Duodenal mucosa (tissue), 2 donors: Measurements from ENCODE around the gene GCH1.

Experiments used
- H3K27ac ChIP-seq: one replicate; pipeline ENCODE4 v1.7.0; 2013; ENCODE audit warnings: low read depth, low read length
- H3K27me3 ChIP-seq, 2 donors: one replicate each; pipeline ENCODE4 v1.7.0; 2013; ENCODE audit warnings: low read length in 2 of 2, control low read depth in 1 of 2; ENCODE audit not compliant: insufficient read depth in 2 of 2, control insufficient read depth in 1 of 2
- H3K36me3 ChIP-seq, 2 donors: one replicate each; pipeline ENCODE4 v1.7.0; 2013; ENCODE audit warnings: low read length in 2 of 2, control low read depth in 1 of 2; ENCODE audit not compliant: insufficient read depth in 2 of 2, control insufficient read depth in 1 of 2
- H3K4me1 ChIP-seq, 2 donors: one replicate each; pipeline ENCODE4 v1.7.0; 2013; ENCODE audit warnings: low read length in 2 of 2, control low read depth in 1 of 2; ENCODE audit not compliant: insufficient read depth in 2 of 2, control insufficient read depth in 1 of 2
- H3K4me3 ChIP-seq, 2 donors: one replicate each; pipeline ENCODE4 v1.7.0; 2013; ENCODE audit warnings: low read length in 2 of 2, low read depth in 1 of 2
- H3K9ac ChIP-seq, 2 donors: one replicate each; pipeline ENCODE4 v1.7.0; 2013; ENCODE audit warnings: low read length in 2 of 2, low read depth in 1 of 2
- H3K9me3 ChIP-seq, 2 donors: one replicate each; pipeline ENCODE4 v1.7.0; 2013; ENCODE audit warnings: low read length in 2 of 2, control low read depth in 1 of 2; ENCODE audit not compliant: control insufficient read depth in 1 of 2

GCH1 gene

GRCh38 chr14:54902521-54903420, at the start of gene GCH1:
GCH1 (minus strand) TSS chr14:54902826; CDS start chr14:54902663, 163 bp downstream.
- H3K27ac ChIP-seq = peak within 1 kb of the TSS; percentile 94
- H3K27me3 ChIP-seq = no peaks in the 10 kb centered on the region
- H3K9me3 ChIP-seq = no peaks in the 10 kb centered on the region

DNA sequence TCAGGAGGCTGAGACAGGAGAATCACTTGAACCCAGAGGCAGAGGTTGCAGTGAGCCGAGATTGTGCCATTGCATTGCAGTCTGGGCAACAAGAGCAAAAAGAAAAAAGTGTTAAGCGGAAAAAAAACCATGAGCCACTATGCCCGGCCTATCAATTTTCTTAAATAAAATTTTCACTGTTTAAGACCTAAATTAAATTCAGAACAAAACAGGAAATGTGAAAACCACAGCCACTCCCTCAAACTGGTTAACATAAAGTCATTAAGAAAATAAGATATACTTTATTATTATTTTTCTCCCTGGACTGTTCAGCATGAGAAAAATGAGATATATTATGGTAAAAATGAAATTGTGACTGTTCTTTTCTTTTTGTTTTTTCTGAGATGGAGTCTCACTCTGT, 44.6 kb upstream of the GCH1 start:
- Histone ChIP-seq H3K36me3 (no peaks in the 10 kb centered on the region), H3K9ac (no peak overlapping the region), H3K4me1 (no peaks in the 10 kb centered on the region), H3K27ac (no peak overlapping the region), H3K27me3 (no peaks in the 10 kb centered on the region), H3K4me3 (no peak overlapping the region), H3K9me3 (no peaks in the 10 kb centered on the region)

More at GRCh38 chr14:54902521-54903420, at the start of gene GCH1:
- peak within 1 kb of the TSS; percentile 87 to 96 for H3K4me3 ChIP-seq
- H3K36me3 ChIP-seq = no peaks in the 10 kb centered on the region
- H3K9ac ChIP-seq = peak within 1 kb of the TSS; percentile 91
- H3K4me1 ChIP-seq = peaks cover 6 to 16% of the 10 kb centered on the region in 2 donors

DNA sequence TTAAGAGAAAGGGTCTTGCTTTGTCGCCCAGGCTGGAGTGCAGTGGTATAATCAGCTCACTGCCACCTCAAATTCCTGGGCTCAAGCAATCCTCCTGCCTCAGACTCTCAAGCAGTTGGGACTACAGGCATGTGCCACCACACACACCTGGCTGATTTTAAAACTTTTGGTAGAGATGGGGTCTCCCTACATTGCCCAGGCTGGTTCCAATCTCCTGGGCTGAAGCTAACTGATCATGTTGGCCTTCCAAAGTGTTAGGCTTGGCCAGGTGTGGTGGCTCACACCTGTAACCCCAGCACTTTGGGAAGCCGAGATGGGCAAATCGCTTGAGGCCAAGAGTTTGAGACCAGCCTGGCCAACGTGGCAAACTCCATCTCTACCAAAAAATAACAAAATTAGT, 43.9 kb upstream of the GCH1 start:
- Histone ChIP-seq H3K4me3 (no peak overlapping the region), H3K27me3 (no peaks in the 10 kb centered on the region), H3K9me3 (no peaks in the 10 kb centered on the region), H3K27ac (no peak overlapping the region), H3K9ac (no peak overlapping the region), H3K36me3 (no peaks in the 10 kb centered on the region), H3K4me1 (no peaks in the 10 kb centered on the region)

- H3K27me3 ChIP-seq = no peaks in the 10 kb centered on the region
- no peaks in the 10 kb centered on the region for H3K36me3 ChIP-seq
- no peaks in the 10 kb centered on the region for H3K4me1 ChIP-seq
- H3K27ac ChIP-seq = no peak overlapping the region
- H3K4me3 ChIP-seq = no peak overlapping the region
- no peaks in the 10 kb centered on the region for H3K9me3 ChIP-seq
- no peak overlapping the region for H3K9ac ChIP-seq
Measured at GRCh38 chr14:54944737-54945391, 42.2 kb upstream of the GCH1 start.

DNA sequence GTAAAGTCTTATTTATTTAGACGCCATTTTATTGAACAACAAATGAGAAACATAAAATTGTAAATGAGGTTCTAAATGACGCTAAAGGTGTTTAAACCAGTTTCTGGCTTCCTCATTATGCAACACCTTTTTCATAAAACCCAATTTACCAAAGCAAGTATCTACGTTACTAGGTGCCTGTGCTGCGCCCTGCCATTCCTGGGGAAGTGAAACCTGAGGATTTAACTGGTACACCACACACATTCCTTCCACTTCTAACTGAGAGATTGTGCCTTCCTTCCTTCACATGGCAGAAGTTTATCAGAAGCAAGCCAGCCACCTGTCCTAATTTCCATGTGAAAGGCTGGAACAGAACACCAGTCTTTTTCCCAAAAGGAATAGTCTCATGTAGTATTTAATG, 40.3 kb upstream of the GCH1 start:
- no peaks in the 10 kb centered on the region for H3K27me3 ChIP-seq
- no peak overlapping the region for H3K27ac ChIP-seq
- H3K4me3 ChIP-seq = no peak overlapping the region

DNA sequence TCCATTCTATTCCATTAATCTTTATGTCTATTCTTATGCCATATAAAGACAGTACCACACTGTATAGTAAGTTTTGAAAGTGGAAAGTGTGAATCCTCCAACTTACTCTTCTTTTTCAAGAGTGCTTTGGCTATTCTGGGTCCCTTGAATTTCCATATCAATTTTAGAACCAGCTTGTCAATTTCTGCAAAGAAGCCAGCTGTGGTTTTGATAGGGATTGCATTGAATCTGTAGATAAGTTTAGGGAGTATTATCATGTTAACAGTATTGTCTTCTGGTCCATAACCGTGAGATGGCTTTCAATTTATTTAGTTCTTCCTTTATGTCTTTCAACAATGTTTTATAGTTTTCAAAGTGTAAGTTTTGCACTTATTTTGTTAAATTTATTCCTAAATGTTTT, 34.2 kb upstream of the GCH1 start:
- H3K4me3 ChIP-seq = no peak overlapping the region
- no peaks in the 10 kb centered on the region for H3K4me1 ChIP-seq
- H3K27me3 ChIP-seq = no peaks in the 10 kb centered on the region
- H3K9ac ChIP-seq = no peak overlapping the region
- H3K9me3 ChIP-seq = no peaks in the 10 kb centered on the region
- no peaks in the 10 kb centered on the region for H3K36me3 ChIP-seq
- H3K27ac ChIP-seq = no peak overlapping the region

More for the DNA sequence above, 40.3 kb upstream of the GCH1 start:
- no peak overlapping the region for H3K9ac ChIP-seq
- H3K4me1 ChIP-seq = no peaks in the 10 kb centered on the region
- no peaks in the 10 kb centered on the region for H3K9me3 ChIP-seq
- H3K36me3 ChIP-seq = no peaks in the 10 kb centered on the region

- no peak overlapping the region for H3K9ac ChIP-seq
- H3K36me3 ChIP-seq = no peaks in the 10 kb centered on the region
- no peak overlapping the region for H3K4me3 ChIP-seq
- no peaks in the 10 kb centered on the region for H3K4me1 ChIP-seq
- no peak overlapping the region for H3K27ac ChIP-seq
- no peaks in the 10 kb centered on the region for H3K27me3 ChIP-seq
- H3K9me3 ChIP-seq = no peaks in the 10 kb centered on the region
Measured at GRCh38 chr14:54935958-54936357, 33.3 kb upstream of the GCH1 start.

- Histone ChIP-seq H3K4me3 (no peak overlapping the region), H3K27ac (no peak overlapping the region), H3K9me3 (no peaks in the 10 kb centered on the region), H3K4me1 (no peaks in the 10 kb centered on the region), H3K36me3 (no peaks in the 10 kb centered on the region), H3K27me3 (no peaks in the 10 kb centered on the region), H3K9ac (no peak overlapping the region)
Measured at GRCh38 chr14:54935100-54935499, 32.5 kb upstream of the GCH1 start.

GRCh38 chr14:54933006-54933405, 30.4 kb upstream of the GCH1 start:
- Histone ChIP-seq H3K27ac (no peak overlapping the region), H3K4me1 (no peaks in the 10 kb centered on the region), H3K36me3 (no peaks in the 10 kb centered on the region), H3K27me3 (no peaks in the 10 kb centered on the region), H3K9me3 (no peaks in the 10 kb centered on the region), H3K4me3 (no peak overlapping the region), H3K9ac (no peak overlapping the region)

- H3K36me3 ChIP-seq = no peaks in the 10 kb centered on the region
- H3K9ac ChIP-seq = no peak overlapping the region
- H3K9me3 ChIP-seq = no peaks in the 10 kb centered on the region
- no peaks in the 10 kb centered on the region for H3K27me3 ChIP-seq
- H3K27ac ChIP-seq = no peak overlapping the region
- H3K4me3 ChIP-seq = no peak overlapping the region
- H3K4me1 ChIP-seq = no peaks in the 10 kb centered on the region
Measured at GRCh38 chr14:54931598-54932340, 29.1 kb upstream of the GCH1 start.
